Stomach (tissue), 4 donors: ENCODE measurements around the gene ACAP2.

ENCODE experiments used
- CTCF ChIP-seq, 7 experiments: fragments of 450-650 bp in 4 of 7; fragments of 200-600 bp in 3 of 7; sonication (generic) in 3 of 7; IDR thresholded peaks; one replicate each; pipeline ENCODE4 v1.5.1; 2016 to 2019; ENCODE audit warnings: antibody characterized with exemption in 7 of 7, control low read depth in 2 of 7, mild to moderate bottlenecking in 1 of 7
- EP300 ChIP-seq: sonication (generic); formaldehyde crosslinking; IDR thresholded peaks from one replicate; pipeline ENCODE4 v1.6.1; 2017; ENCODE audit warnings: antibody characterized with exemption
- POLR2A ChIP-seq, 4 donors: fragments of 450-650 bp; IDR thresholded peaks; one replicate each; pipeline ENCODE4 v1.6.1; 2016; ENCODE audit warnings: antibody characterized with exemption in 4 of 4, control low read depth in 2 of 4, mild to moderate bottlenecking in 1 of 4, moderate library complexity in 1 of 4

DNA sequence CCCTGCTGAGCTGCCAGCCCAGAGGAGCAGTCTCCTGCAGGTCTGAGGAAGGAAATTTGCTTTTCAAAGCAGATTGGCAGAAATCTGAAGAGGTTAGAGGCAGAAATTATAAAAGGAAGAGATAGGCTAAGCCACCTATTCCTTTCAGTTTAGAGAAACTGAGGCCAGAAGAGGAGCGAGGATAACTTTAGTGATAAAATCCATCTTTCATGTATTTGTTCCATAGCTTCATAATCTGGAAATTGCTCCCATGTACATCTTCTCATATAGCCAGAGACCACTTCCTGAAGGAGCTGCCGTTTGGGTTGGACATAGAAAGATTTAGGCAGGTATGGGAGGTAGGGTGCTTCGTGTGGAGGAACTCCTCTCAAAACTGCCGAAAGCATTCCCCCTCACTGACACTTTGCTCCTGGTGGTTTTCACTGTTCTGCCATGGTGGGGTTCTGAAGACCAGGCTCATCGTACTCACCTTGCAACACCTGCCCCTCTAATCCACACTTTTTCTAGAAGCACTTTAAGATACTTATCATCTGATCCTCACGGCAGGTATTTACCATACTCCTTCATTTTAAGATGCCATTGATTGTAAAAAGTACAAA is 670 bp upstream of the ACAP2 start:
- TF ChIP-seq CTCF (IDR thresholded peaks at IDR 0.05) = no peak
- no peak for TF ChIP-seq POLR2A (IDR thresholded peaks at IDR 0.05)
- no peak for TF ChIP-seq EP300
